SK-N-MC (cell line): Measurements from ENCODE around the gene ATP6V0B.

Source experiments
- EZH2 ChIP-seq: fragments of 200-600 bp; sonication (generic); IDR thresholded peaks from one replicate; pipeline ENCODE4 v1.6.1; 2017; ENCODE audit warnings: antibody characterized with exemption
- FOXP2 ChIP-seq: optimal IDR thresholded peaks from 2 replicates; pipeline ENCODE3; 2011; ENCODE audit warnings: mild to moderate bottlenecking, moderate library complexity; ENCODE audit not compliant: insufficient read depth; ENCODE audit errors: extremely low read length, control extremely low read depth

- TF ChIP-seq EZH2 (no peak), FOXP2 (no peak)
Observed at GRCh38 chr1:43985984-43986595, 11.3 kb downstream of the ATP6V0B start.
